Fibroblast of skin of left biceps (primary cell): ENCODE data around the gene HHIP.

ENCODE experiments used
- DNase-seq, 2 experiments: peaks; one replicate each; pipeline ENCODE4 v3.0.0-alpha.2; 2013; ENCODE audit warnings: low read depth in 2 of 2

Gene HHIP

GRCh38 chr4:144655491-144655890, 9.5 kb downstream of the HHIP start:
- DNase-seq = no peak

GRCh38 chr4:144656850-144657249, 10.9 kb downstream of the HHIP start:
- DNase-seq = no peak

DNA sequence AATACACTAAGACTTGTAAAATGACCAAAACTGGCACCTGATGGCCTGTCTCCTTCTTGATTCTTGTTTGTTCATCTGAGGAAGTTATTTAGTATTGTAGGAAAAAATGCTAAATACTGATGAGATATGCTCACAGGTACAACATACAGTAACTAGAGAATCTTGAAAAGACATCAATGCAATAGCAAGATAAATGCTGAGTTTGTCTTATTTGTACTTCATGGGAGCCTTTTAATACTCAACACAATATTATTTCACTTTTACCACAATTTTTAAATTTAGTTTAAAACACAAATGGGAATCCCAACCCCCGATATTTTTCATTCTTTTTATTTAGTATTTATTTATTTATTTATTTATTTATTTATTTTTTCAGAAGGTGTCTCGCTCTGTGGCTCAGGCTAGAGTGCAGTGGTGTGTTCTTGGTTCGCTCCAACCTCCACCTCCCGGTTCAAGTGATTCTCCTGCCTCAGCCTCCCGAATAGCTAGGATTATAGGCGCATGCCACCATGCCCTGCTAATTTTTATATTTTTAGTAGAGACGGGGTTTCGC, 12.1 kb downstream of the HHIP start:
- no peak for DNase-seq

DNA sequence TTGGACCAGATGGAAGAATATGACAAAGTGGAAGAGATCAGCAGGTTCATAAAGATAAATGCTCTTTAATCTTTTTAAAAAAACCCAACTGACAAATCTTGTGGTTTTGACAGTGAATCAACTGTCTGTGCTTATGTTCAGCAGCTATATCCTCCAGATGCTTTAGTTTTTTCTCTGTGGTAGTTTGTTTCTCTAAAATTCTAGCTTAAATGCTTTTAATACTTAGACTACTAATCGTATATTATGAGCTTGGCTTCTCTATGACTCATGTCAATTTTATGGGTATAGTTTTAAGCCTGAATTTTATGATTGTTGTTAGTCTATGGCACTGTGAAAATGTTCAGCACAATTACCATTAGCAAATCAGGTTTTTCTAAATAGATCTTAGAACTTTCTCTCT, 12.9 kb downstream of the HHIP start:
- peak; percentile 23 to 30 for DNase-seq

DNA sequence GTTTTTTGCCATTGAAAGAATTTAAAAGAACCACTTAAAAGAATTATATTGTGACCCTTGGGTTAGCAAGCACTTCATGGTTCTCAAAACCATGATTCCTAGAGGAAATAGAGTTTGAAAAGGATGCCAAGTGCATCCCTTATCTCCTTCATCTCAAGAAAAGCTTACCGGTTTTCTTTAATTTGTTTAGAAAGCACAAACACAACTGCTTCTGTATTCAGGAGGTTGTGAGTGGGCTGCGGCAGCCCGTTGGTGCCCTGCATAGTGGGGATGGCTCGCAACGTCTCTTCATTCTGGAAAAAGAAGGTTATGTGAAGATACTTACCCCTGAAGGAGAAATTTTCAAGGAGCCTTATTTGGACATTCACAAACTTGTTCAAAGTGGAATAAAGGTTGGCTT, 13.5 kb downstream of the HHIP start:
- DNase-seq = no peak

- DNase-seq = no peak
Measured at GRCh38 chr4:144663834-144664475, 18.0 kb downstream of the HHIP start.

DNA sequence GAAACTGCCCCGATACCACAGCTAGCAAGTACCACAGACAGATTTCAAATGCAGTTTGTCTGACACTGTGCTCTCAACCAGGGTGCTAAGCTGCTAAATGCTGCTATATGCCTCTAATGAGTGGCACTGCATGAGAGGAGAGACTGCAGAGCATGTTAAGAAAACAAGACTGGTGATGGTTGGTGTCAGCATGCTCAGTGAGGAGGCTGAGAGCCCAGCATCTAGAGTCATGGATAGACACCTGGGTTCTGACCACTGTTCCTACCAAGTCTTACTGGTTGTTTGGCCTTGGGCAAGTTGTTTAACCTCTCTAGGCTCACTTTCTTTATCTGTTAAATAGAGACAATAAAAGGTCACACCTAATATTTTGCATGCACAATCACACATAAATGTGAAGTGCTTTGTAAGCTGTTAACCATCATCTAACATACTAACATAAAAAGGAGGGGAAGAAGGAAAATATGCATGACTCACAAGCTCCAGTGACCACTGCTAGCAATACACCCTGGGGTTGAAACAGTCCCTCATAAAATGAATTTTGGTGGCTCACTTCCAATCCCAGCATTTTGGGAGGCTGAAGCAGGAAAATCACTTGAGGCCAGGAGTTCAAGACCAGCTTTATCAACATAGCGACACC, 20.7 kb downstream of the HHIP start:
- DNase-seq = peak; percentile 42 to 44

GRCh38 chr4:144667500-144667899, 21.5 kb downstream of the HHIP start:
- DNase-seq = no peak

- no peak for DNase-seq
Measured at GRCh38 chr4:144670776-144671175, 24.8 kb downstream of the HHIP start.

DNA sequence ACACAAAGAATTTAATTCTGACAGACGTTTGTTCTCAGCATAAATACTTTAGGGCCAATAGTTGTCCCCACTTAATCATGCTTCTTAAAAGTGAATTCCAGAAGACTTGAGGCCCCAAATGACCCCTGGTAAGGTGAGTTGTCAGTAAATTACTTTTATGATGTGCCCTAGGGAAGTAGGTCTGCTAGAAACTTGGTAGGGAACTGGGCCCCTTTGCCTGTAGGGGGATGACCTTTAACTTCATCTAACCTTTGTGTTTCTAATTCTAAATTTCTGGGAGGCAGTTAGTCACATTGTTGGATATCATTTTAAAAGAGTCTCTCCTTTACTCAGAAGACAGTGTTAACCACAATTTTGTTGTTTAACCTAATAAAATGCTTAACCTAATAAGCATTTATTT, 28.8 kb downstream of the HHIP start:
- no peak for DNase-seq

GRCh38 chr4:144681806-144682205, 35.9 kb downstream of the HHIP start:
- DNase-seq = no peak

- DNase-seq = no peak
Measured at GRCh38 chr4:144683516-144683915, 37.6 kb downstream of the HHIP start.

DNA sequence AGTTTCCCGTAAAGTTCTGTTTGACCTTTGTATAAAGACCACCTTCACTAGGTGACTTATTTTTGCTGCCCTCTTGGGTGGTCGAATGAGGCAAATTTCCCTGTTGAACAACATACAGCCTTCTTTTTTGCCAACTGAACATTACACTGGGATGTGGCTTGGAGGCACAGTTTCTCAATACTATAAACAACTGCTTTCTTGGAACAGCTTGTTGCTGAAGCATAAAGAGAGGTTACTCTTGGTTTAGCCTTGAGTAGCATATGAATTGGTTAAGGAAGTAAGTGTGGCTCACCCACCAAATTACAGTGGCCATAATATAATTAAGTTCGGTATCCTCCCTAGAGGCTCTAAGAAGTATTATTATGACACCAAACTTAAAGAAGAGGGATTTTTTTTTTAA, 40.0 kb downstream of the HHIP start:
- no peak for DNase-seq

DNA sequence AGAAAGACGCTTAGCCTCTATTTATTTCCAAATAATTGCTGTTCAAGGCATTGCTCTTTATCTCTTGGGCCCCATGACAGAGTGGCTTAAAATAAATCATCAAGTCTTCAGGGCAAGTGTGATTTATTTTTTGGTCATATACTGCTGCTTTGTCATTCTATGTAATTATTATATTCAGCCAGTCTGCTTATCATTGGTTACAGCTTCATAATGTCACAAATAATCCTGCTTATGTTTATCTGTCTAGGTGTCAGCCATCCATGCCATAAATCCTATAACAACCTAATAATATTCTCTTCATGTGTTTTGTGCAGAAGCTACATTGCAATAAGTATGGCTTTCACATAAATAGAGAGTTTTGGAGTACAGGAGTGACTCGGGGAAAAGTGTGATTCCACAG, 41.0 kb downstream of the HHIP start:
- no peak for DNase-seq

DNA sequence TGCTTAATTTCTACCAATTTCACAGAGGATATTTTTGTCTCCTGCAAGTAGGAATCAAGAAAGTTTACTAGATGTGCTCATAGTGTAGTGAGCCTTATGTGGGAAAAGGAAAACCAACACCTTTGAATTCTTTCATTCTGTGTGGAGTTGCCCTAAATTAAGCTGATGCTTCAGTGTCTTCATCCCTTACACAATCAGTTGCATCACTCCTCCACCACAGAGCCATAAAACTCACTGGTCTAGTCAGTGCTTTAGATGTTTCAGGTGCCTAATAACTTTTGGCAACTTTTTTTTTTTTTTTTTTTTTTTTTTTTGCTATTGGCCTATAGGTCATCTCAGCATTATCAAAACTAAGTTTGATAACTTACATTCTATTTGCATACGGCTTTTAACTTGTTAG, 41.5 kb downstream of the HHIP start:
- DNase-seq = no peak

DNA sequence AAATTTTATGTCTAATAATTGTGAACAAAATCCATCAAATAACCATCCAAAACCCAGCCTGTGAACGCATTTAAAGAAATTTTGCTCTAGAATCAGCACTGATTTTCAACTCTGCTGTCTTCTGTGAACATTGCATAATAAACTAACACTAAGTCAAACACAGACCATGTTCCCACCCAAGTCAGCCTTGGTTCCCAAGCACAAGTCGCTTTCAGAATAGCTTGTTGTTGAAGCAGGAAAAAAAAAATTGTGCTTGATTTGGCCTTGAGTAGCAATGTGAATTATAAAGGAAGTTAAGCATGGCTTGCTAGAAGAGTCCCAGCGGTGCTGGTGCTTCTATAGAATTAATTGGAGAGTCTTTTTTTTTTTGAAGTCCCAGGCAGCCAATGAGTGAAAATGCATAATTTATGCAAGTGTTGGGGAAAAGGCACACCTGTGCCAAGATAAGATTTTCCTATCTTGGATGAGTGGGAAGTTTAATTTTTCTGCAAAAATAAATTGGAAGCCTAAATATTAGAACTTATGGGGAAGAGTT, 42.1 kb downstream of the HHIP start:
- DNase-seq = no peak

GRCh38 chr4:144689125-144689524, 43.2 kb downstream of the HHIP start:
- no peak for DNase-seq

DNA sequence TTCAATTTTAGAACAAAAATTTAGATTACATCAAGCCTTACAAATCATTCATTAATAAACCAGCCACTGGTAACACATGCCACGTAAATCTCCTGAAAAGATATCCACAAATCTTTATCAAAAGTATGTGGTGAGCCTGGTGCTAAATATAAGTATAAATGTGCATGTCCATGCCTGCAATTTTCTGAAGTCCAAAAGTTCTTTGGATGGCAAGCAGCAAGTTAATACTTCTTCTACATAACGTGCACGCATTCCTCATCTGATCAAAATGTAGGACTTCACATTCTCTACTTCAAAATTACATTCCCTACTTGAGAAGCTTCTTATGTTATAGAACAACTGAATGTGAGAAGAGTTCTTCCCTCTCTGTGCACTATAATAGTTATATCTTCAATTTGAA, 49.8 kb downstream of the HHIP start:
- DNase-seq = no peak

DNA sequence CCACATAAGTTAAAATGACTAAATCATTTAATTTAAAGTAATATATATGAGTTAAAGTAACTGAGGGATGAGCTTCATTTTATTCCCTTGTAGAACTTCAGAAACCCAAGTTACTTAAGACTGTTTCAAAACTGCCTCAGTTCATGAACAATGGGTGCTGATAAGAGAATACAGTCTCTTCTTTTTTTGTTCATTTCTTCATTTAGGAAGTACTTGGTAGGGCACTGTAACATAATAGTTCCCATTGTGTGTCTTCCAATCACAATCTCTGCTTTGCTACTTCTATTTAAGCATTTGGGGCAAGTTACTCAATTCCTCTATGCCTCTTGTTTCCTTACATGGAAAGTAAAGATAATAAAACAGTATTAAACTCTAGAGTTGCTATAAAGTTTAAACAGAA, 50.4 kb downstream of the HHIP start:
- no peak for DNase-seq

GRCh38 chr4:144699565-144699964, 53.6 kb downstream of the HHIP start:
- peak; percentile 12 to 16 for DNase-seq

- no peak for DNase-seq
Measured at GRCh38 chr4:144701683-144702233, 55.8 kb downstream of the HHIP start.

GRCh38 chr4:144703494-144703893, 57.5 kb downstream of the HHIP start:
- no peak for DNase-seq
